ENCODE results near the gene SRA1. TPM values are rescaled to one million over a fixed set of nuclear protein-coding genes. Genes with fewer than 3 reads are reported as not detected.

The SRA1 gene
- total and polyA plus RNA-seq, 2 of the 13 experiments (the other 11 are each of a cell fraction or from before 2014, with no cell fraction given), result 14.2 to 32.8 TPM

DNA sequence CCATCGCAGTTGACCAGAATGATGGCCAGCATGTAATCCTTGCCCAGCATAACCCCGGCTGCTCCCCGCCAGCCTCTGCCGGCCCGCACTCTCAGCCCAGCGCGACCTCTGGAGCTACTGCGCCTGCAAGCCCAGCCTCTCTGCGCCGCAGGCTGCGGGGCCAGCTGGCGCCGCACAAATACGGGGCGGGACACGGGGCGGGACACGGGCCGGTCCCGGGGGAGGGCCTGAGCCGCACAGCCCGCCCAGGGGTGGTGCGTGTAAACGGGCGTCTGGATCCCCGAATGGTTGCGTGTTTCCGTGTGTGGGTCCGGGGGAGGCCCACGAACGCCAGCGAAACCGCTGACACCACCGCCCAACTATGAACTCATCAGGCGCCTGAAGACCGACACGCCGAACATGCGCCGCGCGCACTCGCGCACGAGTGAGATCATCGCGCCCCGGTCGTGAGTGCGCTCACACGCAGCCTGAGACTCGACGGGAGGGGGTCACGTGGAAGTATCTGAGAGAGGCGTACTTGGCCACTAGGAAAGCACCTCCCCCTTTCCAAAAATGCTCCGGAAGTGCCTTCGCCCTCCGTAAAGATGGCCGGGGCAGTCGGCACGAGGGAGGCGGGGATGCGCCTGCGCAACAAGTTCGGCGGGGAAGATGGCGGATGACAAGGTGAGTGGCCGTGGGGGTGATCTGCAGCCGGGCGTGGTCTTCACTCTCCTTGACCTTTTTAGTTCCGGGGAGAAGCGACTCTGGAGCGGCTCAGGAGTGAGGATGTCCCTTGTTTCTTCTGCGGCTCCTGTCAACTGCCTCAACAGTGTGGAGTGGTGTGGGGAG is 7.1 kb upstream of the SRA1 start, which contains the start of the genes APBB3 and SLC35A4 (continued):
- TF ChIP-seq, protein P1, sequence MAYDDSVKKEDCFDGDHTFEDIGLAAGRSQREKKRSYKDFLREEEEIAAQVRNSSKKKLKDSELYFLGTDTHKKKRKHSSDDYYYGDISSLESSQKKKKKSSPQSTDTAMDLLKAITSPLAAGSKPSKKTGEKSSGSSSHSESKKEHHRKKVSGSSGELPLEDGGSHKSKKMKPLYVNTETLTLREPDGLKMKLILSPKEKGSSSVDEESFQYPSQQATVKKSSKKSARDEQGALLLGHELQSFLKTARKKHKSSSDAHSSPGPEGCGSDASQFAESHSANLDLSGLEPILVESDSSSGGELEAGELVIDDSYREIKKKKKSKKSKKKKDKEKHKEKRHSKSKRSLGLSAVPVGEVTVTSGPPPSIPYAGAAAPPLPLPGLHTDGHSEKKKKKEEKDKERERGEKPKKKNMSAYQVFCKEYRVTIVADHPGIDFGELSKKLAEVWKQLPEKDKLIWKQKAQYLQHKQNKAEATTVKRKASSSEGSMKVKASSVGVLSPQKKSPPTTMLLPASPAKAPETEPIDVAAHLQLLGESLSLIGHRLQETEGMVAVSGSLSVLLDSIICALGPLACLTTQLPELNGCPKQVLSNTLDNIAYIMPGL (CRISPR knock-in tag; IDR thresholded peaks at IDR 0.05; ENCODE audit: borderline replicate concordance in 1 of 2, low read depth in 1 of 2), result 0 out of 4 replicates have a peak, but pooled peaks of 1 of the 2 experiments have one; percentile 41
- no peak for TF ChIP-seq ZNF12 (CRISPR knock-in tag; IDR thresholded peaks at IDR 0.05)
- no peak for TF ChIP-seq ZBTB7B (CRISPR knock-in tag; IDR thresholded peaks at IDR 0.05)
- TF ChIP-seq SIN3A (IDR thresholded peaks at IDR 0.05; ENCODE audit: borderline replicate concordance, low read depth, low read length), result no peak
- TF ChIP-seq ZNF20 (CRISPR knock-in tag; IDR thresholded peaks at IDR 0.05), result no peak
- no peak for TF ChIP-seq HNF4A (CRISPR knock-in tag; IDR thresholded peaks at IDR 0.05)
- TF ChIP-seq, protein P2, sequence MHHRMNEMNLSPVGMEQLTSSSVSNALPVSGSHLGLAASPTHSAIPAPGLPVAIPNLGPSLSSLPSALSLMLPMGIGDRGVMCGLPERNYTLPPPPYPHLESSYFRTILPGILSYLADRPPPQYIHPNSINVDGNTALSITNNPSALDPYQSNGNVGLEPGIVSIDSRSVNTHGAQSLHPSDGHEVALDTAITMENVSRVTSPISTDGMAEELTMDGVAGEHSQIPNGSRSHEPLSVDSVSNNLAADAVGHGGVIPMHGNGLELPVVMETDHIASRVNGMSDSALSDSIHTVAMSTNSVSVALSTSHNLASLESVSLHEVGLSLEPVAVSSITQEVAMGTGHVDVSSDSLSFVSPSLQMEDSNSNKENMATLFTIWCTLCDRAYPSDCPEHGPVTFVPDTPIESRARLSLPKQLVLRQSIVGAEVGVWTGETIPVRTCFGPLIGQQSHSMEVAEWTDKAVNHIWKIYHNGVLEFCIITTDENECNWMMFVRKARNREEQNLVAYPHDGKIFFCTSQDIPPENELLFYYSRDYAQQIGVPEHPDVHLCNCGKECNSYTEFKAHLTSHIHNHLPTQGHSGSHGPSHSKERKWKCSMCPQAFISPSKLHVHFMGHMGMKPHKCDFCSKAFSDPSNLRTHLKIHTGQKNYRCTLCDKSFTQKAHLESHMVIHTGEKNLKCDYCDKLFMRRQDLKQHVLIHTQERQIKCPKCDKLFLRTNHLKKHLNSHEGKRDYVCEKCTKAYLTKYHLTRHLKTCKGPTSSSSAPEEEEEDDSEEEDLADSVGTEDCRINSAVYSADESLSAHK (CRISPR knock-in tag; IDR thresholded peaks at IDR 0.05; ENCODE audit: borderline replicate concordance), result no peak
- TF ChIP-seq, protein P3, sequence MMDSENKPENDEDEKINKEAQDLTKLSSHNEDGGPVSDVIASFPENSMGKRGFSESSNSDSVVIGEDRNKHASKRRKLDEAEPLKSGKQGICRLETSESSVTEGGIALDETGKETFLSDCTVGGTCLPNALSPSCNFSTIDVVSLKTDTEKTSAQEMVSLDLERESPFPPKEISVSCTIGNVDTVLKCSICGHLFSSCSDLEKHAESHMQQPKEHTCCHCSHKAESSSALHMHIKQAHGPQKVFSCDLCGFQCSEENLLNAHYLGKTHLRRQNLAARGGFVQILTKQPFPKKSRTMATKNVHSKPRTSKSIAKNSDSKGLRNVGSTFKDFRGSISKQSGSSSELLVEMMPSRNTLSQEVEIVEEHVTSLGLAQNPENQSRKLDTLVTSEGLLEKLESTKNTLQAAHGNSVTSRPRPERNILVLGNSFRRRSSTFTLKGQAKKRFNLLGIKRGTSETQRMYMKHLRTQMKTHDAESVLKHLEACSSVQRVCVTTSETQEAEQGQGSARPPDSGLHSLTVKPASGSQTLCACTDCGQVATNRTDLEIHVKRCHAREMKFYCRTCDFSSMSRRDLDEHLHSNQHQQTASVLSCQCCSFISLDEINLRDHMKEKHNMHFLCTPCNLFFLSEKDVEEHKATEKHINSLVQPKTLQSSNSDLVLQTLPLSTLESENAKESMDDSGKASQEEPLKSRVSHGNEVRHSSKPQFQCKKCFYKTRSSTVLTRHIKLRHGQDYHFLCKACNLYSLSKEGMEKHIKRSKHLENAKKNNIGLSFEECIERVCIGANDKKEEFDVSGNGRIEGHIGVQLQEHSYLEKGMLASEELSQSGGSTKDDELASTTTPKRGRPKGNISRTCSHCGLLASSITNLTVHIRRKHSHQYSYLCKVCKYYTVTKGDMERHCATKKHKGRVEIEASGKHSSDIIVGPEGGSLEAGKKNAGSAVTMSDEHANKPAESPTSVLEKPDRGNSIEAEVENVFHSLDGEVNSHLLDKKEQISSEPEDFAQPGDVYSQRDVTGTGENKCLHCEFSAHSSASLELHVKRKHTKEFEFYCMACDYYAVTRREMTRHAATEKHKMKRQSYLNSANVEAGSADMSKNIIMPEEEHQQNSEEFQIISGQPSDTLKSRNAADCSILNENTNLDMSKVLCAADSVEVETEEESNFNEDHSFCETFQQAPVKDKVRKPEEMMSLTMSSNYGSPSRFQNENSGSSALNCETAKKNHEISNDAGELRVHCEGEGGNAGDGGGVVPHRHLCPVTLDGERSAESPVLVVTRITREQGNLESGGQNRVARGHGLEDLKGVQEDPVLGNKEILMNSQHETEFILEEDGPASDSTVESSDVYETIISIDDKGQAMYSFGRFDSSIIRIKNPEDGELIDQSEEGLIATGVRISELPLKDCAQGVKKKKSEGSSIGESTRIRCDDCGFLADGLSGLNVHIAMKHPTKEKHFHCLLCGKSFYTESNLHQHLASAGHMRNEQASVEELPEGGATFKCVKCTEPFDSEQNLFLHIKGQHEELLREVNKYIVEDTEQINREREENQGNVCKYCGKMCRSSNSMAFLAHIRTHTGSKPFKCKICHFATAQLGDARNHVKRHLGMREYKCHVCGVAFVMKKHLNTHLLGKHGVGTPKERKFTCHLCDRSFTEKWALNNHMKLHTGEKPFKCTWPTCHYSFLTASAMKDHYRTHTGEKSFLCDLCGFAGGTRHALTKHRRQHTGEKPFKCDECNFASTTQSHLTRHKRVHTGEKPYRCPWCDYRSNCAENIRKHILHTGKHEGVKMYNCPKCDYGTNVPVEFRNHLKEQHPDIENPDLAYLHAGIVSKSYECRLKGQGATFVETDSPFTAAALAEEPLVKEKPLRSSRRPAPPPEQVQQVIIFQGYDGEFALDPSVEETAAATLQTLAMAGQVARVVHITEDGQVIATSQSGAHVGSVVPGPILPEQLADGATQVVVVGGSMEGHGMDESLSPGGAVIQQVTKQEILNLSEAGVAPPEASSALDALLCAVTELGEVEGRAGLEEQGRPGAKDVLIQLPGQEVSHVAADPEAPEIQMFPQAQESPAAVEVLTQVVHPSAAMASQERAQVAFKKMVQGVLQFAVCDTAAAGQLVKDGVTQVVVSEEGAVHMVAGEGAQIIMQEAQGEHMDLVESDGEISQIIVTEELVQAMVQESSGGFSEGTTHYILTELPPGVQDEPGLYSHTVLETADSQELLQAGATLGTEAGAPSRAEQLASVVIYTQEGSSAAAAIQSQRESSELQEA (CRISPR knock-in tag; IDR thresholded peaks at IDR 0.05; ENCODE audit: not compliant biosample characterization), result no peak
- TF ChIP-seq ZNF720 (CRISPR knock-in tag; IDR thresholded peaks at IDR 0.05), result no peak
- no peak for TF ChIP-seq ARNT (IDR thresholded peaks at IDR 0.05)
- TF ChIP-seq CEBPG (CRISPR knock-in tag; IDR thresholded peaks at IDR 0.05), result no peak
- no peak for TF ChIP-seq ZNF282 (IDR thresholded peaks at IDR 0.05; ENCODE audit: partially characterized antibody)
- TF ChIP-seq GATAD1 (CRISPR knock-in tag; IDR thresholded peaks at IDR 0.05), result no peak
- TF ChIP-seq, protein P4, sequence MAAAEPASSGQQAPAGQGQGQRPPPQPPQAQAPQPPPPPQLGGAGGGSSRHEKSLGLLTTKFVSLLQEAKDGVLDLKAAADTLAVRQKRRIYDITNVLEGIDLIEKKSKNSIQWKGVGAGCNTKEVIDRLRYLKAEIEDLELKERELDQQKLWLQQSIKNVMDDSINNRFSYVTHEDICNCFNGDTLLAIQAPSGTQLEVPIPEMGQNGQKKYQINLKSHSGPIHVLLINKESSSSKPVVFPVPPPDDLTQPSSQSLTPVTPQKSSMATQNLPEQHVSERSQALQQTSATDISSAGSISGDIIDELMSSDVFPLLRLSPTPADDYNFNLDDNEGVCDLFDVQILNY (CRISPR knock-in tag; conservative IDR thresholded peaks at IDR 0.05), result no peak

Data from HepG2 (cell line).